Measurements from ENCODE around the gene PRDM15. TPM values are rescaled to one million over a fixed set of nuclear protein-coding genes. Genes with fewer than 3 reads are reported as not detected.

PRDM15 gene
- total RNA-seq, 1 experiment from 2014 or later, result 9.8 TPM

DNA sequence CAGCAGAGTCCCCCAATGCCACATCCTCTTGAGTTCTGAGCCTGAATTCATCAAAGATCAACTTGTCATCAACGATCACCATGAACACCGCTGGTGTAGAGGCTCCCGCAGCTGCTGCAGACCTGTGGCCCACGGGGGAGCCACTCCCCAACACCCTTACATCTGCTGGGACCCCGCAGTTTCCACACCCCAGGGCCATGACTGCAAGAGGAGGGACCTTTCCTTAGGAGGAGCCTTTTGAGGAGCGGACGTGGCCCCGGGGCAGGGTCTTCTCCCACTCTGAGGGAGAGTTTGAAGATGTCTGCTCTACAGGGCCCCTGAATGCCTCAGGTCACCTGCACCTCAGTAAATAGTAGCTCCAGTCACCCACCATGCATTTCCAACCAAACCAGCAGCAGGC is 2.7 kb downstream of the PRDM15 start:
- CTCF ChIA-PET, result no interaction called here
- ATAC-seq (no peak), DNase-seq (ENCODE audit: low read depth, low spot score) (no peak)
- Histone ChIP-seq H3K36me3 (ENCODE audit: control insufficient read depth in 1 of 2, insufficient read depth in 2 of 2, low read length in 2 of 2) (0 out of 4 replicates have a peak, but pooled peaks cover 0 to 5% of the 10 kb centered on the region in 2 experiments), H4K20me1 (ENCODE audit: insufficient read depth) (no peaks in the 10 kb centered on the region), H3K4me2 (ENCODE audit: low read length) (no peak overlapping the region), H3K79me2 (ENCODE audit: insufficient read depth, low read length) (peaks cover 57% of the 10 kb centered on the region), H3K9me2 (ENCODE audit: insufficient read depth) (no peaks in the 10 kb centered on the region), H3K9ac (ENCODE audit: low read length) (no peak overlapping the region), H3K9me3 (ENCODE audit: control insufficient read depth in 1 of 2, insufficient read depth in 1 of 2, low read depth in 1 of 2, low read length in 2 of 2) (no peaks in the 10 kb centered on the region), H3K4me1 (ENCODE audit: control insufficient read depth in 1 of 2, insufficient read depth in 2 of 2, low read length in 2 of 2) (peaks cover 8 to 25% of the 10 kb centered on the region in 2 experiments), H2AFZ (ENCODE audit: low read depth, low read length, poor library complexity, severe bottlenecking) (no peak overlapping the region), H3K4me3 (replicated peaks in 1 of 2; ENCODE audit: low read depth in 1 of 2, low read length in 2 of 2) (no peak overlapping the region), H3K27me3 (ENCODE audit: insufficient read depth, low read length) (no peaks in the 10 kb centered on the region), H3K27ac (ENCODE audit: low read depth, low read length) (no peak overlapping the region)
- no peak for TF ChIP-seq YY1 (IDR thresholded peaks at IDR 0.05; ENCODE audit: extremely low read depth, insufficient replicate concordance, low read depth, low read length)
- POLR2A ChIA-PET, result no interaction called here
- RAD21 ChIA-PET (ENCODE audit: low non-redundant PET in 1 of 2, low total read pairs in 2 of 2, uncharacterized antibody in 2 of 2, unreplicated experiment in 2 of 2), result no interaction called here
- no TSS peak for BruUV-seq (replicated peaks)
- intact Hi-C loops (cut with micrococcal nuclease), result loop anchor here (5.0 to 10.0 kb wide), 2 partner anchors 76 to 238 kb away; partner anchors contain the start of gene C2CD2

- ChIA-PET POLR2A (no interaction called here), RAD21 (ENCODE audit: low non-redundant PET in 1 of 2, low total read pairs in 2 of 2, uncharacterized antibody in 2 of 2, unreplicated experiment in 2 of 2) (no interaction called here), CTCF (no interaction called here)
- Histone ChIP-seq H3K36me3 (ENCODE audit: control insufficient read depth in 1 of 2, insufficient read depth in 2 of 2, low read length in 2 of 2) (0 out of 4 replicates have a peak, but pooled peaks cover 0 to 5% of the 10 kb centered on the region in 2 experiments), H3K79me2 (ENCODE audit: insufficient read depth, low read length) (peaks cover 57% of the 10 kb centered on the region), H4K20me1 (ENCODE audit: insufficient read depth) (no peaks in the 10 kb centered on the region), H3K9ac (ENCODE audit: low read length) (no peak overlapping the region), H3K4me1 (ENCODE audit: control insufficient read depth in 1 of 2, insufficient read depth in 2 of 2, low read length in 2 of 2) (peaks cover 8 to 20% of the 10 kb centered on the region in 2 experiments), H3K4me3 (replicated peaks in 1 of 2; ENCODE audit: low read depth in 1 of 2, low read length in 2 of 2) (no peak overlapping the region), H2AFZ (ENCODE audit: low read depth, low read length, poor library complexity, severe bottlenecking) (no peak overlapping the region), H3K9me3 (ENCODE audit: control insufficient read depth in 1 of 2, insufficient read depth in 1 of 2, low read depth in 1 of 2, low read length in 2 of 2) (no peaks in the 10 kb centered on the region), H3K27ac (ENCODE audit: low read depth, low read length) (no peak overlapping the region), H3K9me2 (ENCODE audit: insufficient read depth) (no peaks in the 10 kb centered on the region), H3K4me2 (ENCODE audit: low read length) (no peak overlapping the region), H3K27me3 (ENCODE audit: insufficient read depth, low read length) (no peaks in the 10 kb centered on the region)
- intact Hi-C loops (cut with micrococcal nuclease), result loop anchor here (5.0 to 10.0 kb wide), 2 partner anchors 77 to 240 kb away; partner anchors contain the start of gene C2CD2
- TF ChIP-seq JUND (IDR thresholded peaks at IDR 0.05) (no peak), ATF3 (IDR thresholded peaks at IDR 0.05) (no peak), FOSL1 (IDR thresholded peaks at IDR 0.05; ENCODE audit: low read depth) (no peak), ZNF274 (IDR thresholded peaks at IDR 0.05; ENCODE audit: low read depth, low read length) (no peak), CEBPB (IDR thresholded peaks at IDR 0.05; ENCODE audit: low read depth) (no peak), EZH2 (IDR thresholded peaks at IDR 0.05) (no peak), SRF (IDR thresholded peaks at IDR 0.05; ENCODE audit: low read depth) (no peak), EGR1 (IDR thresholded peaks at IDR 0.05; ENCODE audit: low read depth) (no peak), POLR2AphosphoS5 (IDR thresholded peaks at IDR 0.05; ENCODE audit: low read depth, low read length) (no peak), ZFX (IDR thresholded peaks at IDR 0.05) (no peak), TCF7L2 (IDR thresholded peaks at IDR 0.05; ENCODE audit: borderline replicate concordance, extremely low read depth, insufficient read depth, insufficient read length) (no peak), YY1 (IDR thresholded peaks at IDR 0.05; ENCODE audit: extremely low read depth, insufficient replicate concordance, low read depth, low read length) (no peak), CBX3 (IDR thresholded peaks at IDR 0.05; ENCODE audit: low read depth) (no peak), MAX (IDR thresholded peaks at IDR 0.05) (no peak), EZH2phosphoT487 (IDR thresholded peaks at IDR 0.05; ENCODE audit: borderline replicate concordance) (no peak), SIN3A (IDR thresholded peaks at IDR 0.05; ENCODE audit: low read depth) (no peak)
- TF ChIP-seq, protein P1, sequence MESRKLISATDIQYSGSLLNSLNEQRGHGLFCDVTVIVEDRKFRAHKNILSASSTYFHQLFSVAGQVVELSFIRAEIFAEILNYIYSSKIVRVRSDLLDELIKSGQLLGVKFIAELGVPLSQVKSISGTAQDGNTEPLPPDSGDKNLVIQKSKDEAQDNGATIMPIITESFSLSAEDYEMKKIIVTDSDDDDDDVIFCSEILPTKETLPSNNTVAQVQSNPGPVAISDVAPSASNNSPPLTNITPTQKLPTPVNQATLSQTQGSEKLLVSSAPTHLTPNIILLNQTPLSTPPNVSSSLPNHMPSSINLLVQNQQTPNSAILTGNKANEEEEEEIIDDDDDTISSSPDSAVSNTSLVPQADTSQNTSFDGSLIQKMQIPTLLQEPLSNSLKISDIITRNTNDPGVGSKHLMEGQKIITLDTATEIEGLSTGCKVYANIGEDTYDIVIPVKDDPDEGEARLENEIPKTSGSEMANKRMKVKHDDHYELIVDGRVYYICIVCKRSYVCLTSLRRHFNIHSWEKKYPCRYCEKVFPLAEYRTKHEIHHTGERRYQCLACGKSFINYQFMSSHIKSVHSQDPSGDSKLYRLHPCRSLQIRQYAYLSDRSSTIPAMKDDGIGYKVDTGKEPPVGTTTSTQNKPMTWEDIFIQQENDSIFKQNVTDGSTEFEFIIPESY (IDR thresholded peaks at IDR 0.05; ENCODE audit: extremely low read depth, insufficient replicate concordance, low read length), result no peak
- ATAC-seq (no peak), DNase-seq (ENCODE audit: low read depth, low spot score) (no peak)
- no TSS peak for BruUV-seq (replicated peaks)
Observed at GRCh38 chr21:41875086-41875485, 4.1 kb downstream of the PRDM15 start.
